K562 (cell line): ENCODE results near the gene UBR3. TPM values are rescaled to one million over a fixed set of nuclear protein-coding genes. Genes with fewer than 3 reads are reported as not detected.

Experiments used
- ATAC-seq: fragments of 200-7000 bp; cut with Tn5 transposase; 3 replicates; pipeline ENCODE4 v1.9.1; 2020; ENCODE audit warnings: moderate library complexity
- BruUV-seq: library from RNA; stranded (reverse); fragments of 400-500 nt; replicated peaks from 2 replicates; lab custom pipeline; 2021; lab: Mats Ljungman, UMichigan
- CTCF ChIA-PET: fragments of 300-600 bp; formaldehyde crosslinking; extraction: SDS; loops from one replicate; lab custom pipeline; 2021; ENCODE audit warnings: low intra/inter-chr PET ratio; lab: Yijun Ruan, JAX
- POLR2A ChIA-PET: fragments of 300-600, 350-650 bp; sonication (Branson Sonifier 250); formaldehyde crosslinking; extraction: SDS; loops from one replicate; lab custom pipeline; 2021; ENCODE audit warnings: antibody characterized with exemption, inconsistent platforms; lab: Yijun Ruan, JAX
- DNase-seq, 4 experiments: peaks; one replicate each; pipeline versions ENCODE4 v3.0.0 to v3.0.0-alpha.2; 2011 to 2018; ENCODE audit warnings: low spot score in 3 of 4, mixed read lengths in 3 of 4; ENCODE audit errors: extremely low read depth in 1 of 4
- FAIRE-seq: peaks from 2 replicates; lab custom pipeline; 2011; peaks lifted over from hg19 to GRCh38; lab: Jason Lieb, UNC
- H2AFZ ChIP-seq: 2 replicates; pipeline ENCODE4 v1.6.0; 2011; ENCODE audit warnings: low read depth, low read length, control low read depth, inconsistent platforms
- H3K27ac ChIP-seq: fragments of 200-600 bp; 3 replicates; pipeline ENCODE4 v1.8.0; 2011; ENCODE audit warnings: low read depth, mild to moderate bottlenecking, control low read depth, inconsistent platforms, low read length, moderate library complexity, mixed read lengths; ENCODE audit errors: extremely low read depth
- H3K27me3 ChIP-seq, 2 experiments: fragments of 300-600 bp in 1 of 2; 2 replicates in 1 of 2; 3 replicates in 1 of 2; pipeline versions ENCODE4 v1.6.0 to v1.8.0; 2011; ENCODE audit warnings: inconsistent platforms in 2 of 2, low read length in 2 of 2, mild to moderate bottlenecking in 1 of 2, mixed read lengths in 1 of 2, moderate library complexity in 1 of 2; ENCODE audit not compliant: control insufficient read depth in 2 of 2, insufficient read depth in 2 of 2
- H3K36me3 ChIP-seq: fragments of 300-600 bp; 3 replicates; pipeline ENCODE4 v1.8.0; 2011; ENCODE audit warnings: mild to moderate bottlenecking, low read length, inconsistent platforms; ENCODE audit not compliant: control insufficient read depth, insufficient read depth
- H3K4me1 ChIP-seq, 2 experiments: fragments of 200-600 bp in 1 of 2; replicated peaks in 1 of 2; 2 replicates in 1 of 2; 3 replicates in 1 of 2; pipeline versions ENCODE4 v1.5.1 to v1.8.0; 2011; ENCODE audit warnings: inconsistent platforms in 2 of 2, low read length in 2 of 2, mild to moderate bottlenecking in 1 of 2, mixed read lengths in 1 of 2, moderate library complexity in 1 of 2; ENCODE audit not compliant: control insufficient read depth in 2 of 2, insufficient read depth in 2 of 2
- H3K4me2 ChIP-seq: 2 replicates; pipeline ENCODE4 v1.6.1; 2011; ENCODE audit warnings: low read length, control low read depth, inconsistent platforms, mixed read lengths; ENCODE audit not compliant: insufficient read depth
- H3K4me3 ChIP-seq: fragments of 200-600 bp; sonication (generic), shearing (Covaris generic); 2 replicates; pipeline ENCODE4 v1.5.1; 2016; ENCODE audit warnings: control low read depth, inconsistent platforms
- H3K79me2 ChIP-seq: fragments of 200-600 bp; 3 replicates; pipeline ENCODE4 v1.8.0; 2011; ENCODE audit warnings: low read length, inconsistent platforms; ENCODE audit not compliant: control insufficient read depth, insufficient read depth
- H3K9ac ChIP-seq, 2 experiments: 2 replicates each; pipeline versions ENCODE4 v1.6.0 to v1.6.1; 2011; ENCODE audit warnings: low read depth in 2 of 2, low read length in 2 of 2, control low read depth in 1 of 2, inconsistent platforms in 1 of 2, mild to moderate bottlenecking in 1 of 2, mixed read lengths in 1 of 2; ENCODE audit not compliant: insufficient read depth in 1 of 2
- H3K9me1 ChIP-seq: one replicate; pipeline ENCODE4 v1.6.0; 2011; ENCODE audit warnings: inconsistent platforms, mild to moderate bottlenecking, low read length, moderate library complexity; ENCODE audit not compliant: control insufficient read depth, insufficient read depth
- H3K9me3 ChIP-seq: replicated peaks from 2 replicates; pipeline ENCODE4 v1.5.1; 2011; ENCODE audit warnings: low read depth, low read length, inconsistent platforms; ENCODE audit not compliant: control insufficient read depth, insufficient read depth
- H4K20me1 ChIP-seq: replicated peaks from 2 replicates; pipeline ENCODE4 v1.6.1; 2011; ENCODE audit warnings: low read length, inconsistent platforms, mixed read lengths; ENCODE audit not compliant: control insufficient read depth, insufficient read depth
- CREB3 ChIP-seq: fragments of 450-650 bp; conservative IDR thresholded peaks from 2 replicates; pipeline ENCODE4 v1.6.1; 2016; ENCODE audit warnings: missing genetic modification characterization, low read depth, mild to moderate bottlenecking, missing compliant biosample characterization, moderate library complexity
- GATA2 ChIP-seq: sonication (generic); formaldehyde crosslinking; IDR thresholded peaks from 2 replicates; pipeline ENCODE4 v1.4.0; 2020; ENCODE audit warnings: mild to moderate bottlenecking, missing genetic modification reagents
- RAD21 ChIP-seq, 2 experiments: fragments of 250-450 bp in 1 of 2; fragments of 450-650 bp in 1 of 2; sonication (Bioruptor Pico) in 1 of 2; formaldehyde crosslinking in 1 of 2; IDR thresholded peaks in 1 of 2; conservative IDR thresholded peaks in 1 of 2; 2 replicates each; pipeline versions ENCODE4 v1.4.0 to v1.8.0; 2020 to 2022; ENCODE audit warnings: mild to moderate bottlenecking in 2 of 2, moderate library complexity in 1 of 2
- REST ChIP-seq, 2 experiments: fragments of 450-650 bp; formaldehyde crosslinking in 1 of 2; IDR thresholded peaks; 2 replicates each; pipeline versions ENCODE4 v1.4.0 to v1.6.1; 2014 to 2020; ENCODE audit warnings: mild to moderate bottlenecking in 2 of 2, borderline replicate concordance in 1 of 2, low read depth in 1 of 2
- WGBS: fragments of 100-300 bp; shearing (Covaris generic); methylation state at CpG from one replicate; pipeline ENCODE4 v1.1.6; 2016; ENCODE audit warnings: low coverage, mixed read lengths; ENCODE audit not compliant: insufficient coverage; ENCODE audit errors: missing lambda C conversion rate; 5-methylcytosine and 5-hydroxymethylcytosine counted together
- in situ Hi-C: fragments of 300-500 bp; cut with MboI; formaldehyde crosslinking; loops from 4 replicates; pipeline ENCODE4 v1.15.0; 2018; ENCODE audit warnings: inconsistent platforms, mixed read lengths
- intact Hi-C: fragments of 100-400 bp; cut with micrococcal nuclease; formaldehyde crosslinking; loops from 2 replicates; pipeline ENCODE4 v1.14.2; 2022
- polyA plus RNA-seq, 8 experiments: library from polyadenylated mRNA; depleted of rRNA in 4 of 8; stranded (reverse) in 5 of 8; unstranded in 3 of 8; fragments of >200 nt; fragmentation: Nextera tagmentation in 2 of 8; fragmentation: Illumina TruSeq in 1 of 8; extraction: Ambion mirVana in 2 of 8; extraction: Trizol in 1 of 8; gene quantifications; 2 replicates each; pipeline versions ENCODE4 v1.2.1 to v1.2.3, GENCODE V29; 2011 to 2014; ENCODE audit warnings: inconsistent platforms in 1 of 8, missing spikeins in 1 of 8
- total RNA-seq, 7 experiments: library from RNA; depleted of rRNA in 6 of 7; stranded (reverse); fragments of >200 nt in 6 of 7; fragmentation: Illumina TruSeq in 2 of 7; extraction: Trizol in 2 of 7; gene quantifications; 2 replicates each; pipeline versions ENCODE4 v1.2.1 to v1.2.3, GENCODE V29; 2011 to 2021; ENCODE audit warnings: low replicate concordance in 1 of 7
- TF ChIP-seq, protein P1 (sequence below): fragments of 450-650 bp; IDR thresholded peaks from 2 replicates; pipeline ENCODE4 v1.6.1; 2017; ENCODE audit warnings: mild to moderate bottlenecking, moderate library complexity

UBR3 gene
- total and polyA plus RNA-seq, 9 of the 15 experiments (the other 6 are each of a cell fraction or from before 2014, with no cell fraction given), result 14.4 to 63.5 (median 40.4) TPM

DNA sequence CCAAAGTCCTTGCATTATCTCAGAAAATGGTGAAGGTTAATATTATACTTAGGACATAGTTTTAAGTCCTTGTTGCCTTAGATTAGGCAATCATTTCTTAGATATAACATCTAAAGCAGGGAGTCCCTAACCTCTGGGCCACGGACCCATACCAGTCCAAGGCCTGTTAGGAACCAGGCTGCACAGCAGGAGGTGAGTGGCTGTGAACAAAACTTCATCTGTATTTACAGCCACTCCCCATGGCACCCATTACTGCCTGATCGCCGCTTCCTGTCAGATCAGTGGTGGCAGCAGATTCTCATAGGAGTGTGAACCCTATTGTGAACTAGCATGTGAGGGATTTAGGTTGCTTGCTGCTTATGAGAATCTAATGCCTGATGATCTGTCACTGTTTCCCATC, 264.2 kb downstream of the UBR3 start:
- ChIA-PET POLR2A (no interaction called here), CTCF (no interaction called here)

More for the DNA sequence above, 264.2 kb downstream of the UBR3 start:
- TF ChIP-seq CREB3 (tag), result no peak
- 0 out of 2 replicates have a peak, but pooled peaks have one; percentile 9 for TF ChIP-seq REST (IDR thresholded peaks at IDR 0.05; ENCODE audit: borderline replicate concordance)
- TF ChIP-seq REST (CRISPR knock-in tag; IDR thresholded peaks at IDR 0.05; ENCODE audit: low read depth), result no peak
- TF ChIP-seq GATA2 (CRISPR knock-in tag), result no peak
- TF ChIP-seq RAD21 (CRISPR knock-in tag; conservative IDR thresholded peaks at IDR 0.05 in 1 of 2, IDR thresholded peaks at IDR 0.05 in 1 of 2), result peak in 1 of 2 experiments; percentile 44; a peak in 1 of 4 replicates
- TF ChIP-seq, protein P1, sequence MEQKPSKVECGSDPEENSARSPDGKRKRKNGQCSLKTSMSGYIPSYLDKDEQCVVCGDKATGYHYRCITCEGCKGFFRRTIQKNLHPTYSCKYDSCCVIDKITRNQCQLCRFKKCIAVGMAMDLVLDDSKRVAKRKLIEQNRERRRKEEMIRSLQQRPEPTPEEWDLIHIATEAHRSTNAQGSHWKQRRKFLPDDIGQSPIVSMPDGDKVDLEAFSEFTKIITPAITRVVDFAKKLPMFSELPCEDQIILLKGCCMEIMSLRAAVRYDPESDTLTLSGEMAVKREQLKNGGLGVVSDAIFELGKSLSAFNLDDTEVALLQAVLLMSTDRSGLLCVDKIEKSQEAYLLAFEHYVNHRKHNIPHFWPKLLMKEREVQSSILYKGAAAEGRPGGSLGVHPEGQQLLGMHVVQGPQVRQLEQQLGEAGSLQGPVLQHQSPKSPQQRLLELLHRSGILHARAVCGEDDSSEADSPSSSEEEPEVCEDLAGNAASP, result no peak
- in situ Hi-C loops (no loop called here), intact Hi-C loops (no loop called here)
- 95% methylated on average over 3 of the region's 3 CpGs for WGBS
- ATAC-seq, result no peak
- no peak for FAIRE-seq
- no peaks in the 10 kb centered on the region for H3K79me2 ChIP-seq
- no peaks in the 10 kb centered on the region for H3K27me3 ChIP-seq
- H3K4me1 ChIP-seq, result no peaks in the 10 kb centered on the region; a peak in 1 of 5 replicates
- no peaks in the 10 kb centered on the region for H4K20me1 ChIP-seq
- no peak overlapping the region for H3K27ac ChIP-seq
- no peaks in the 10 kb centered on the region for H3K36me3 ChIP-seq
- H3K9me3 ChIP-seq, result no peaks in the 10 kb centered on the region
- no peak overlapping the region for H2AFZ ChIP-seq
- no peak overlapping the region for H3K4me3 ChIP-seq
- no peak overlapping the region for H3K4me2 ChIP-seq
- no peak overlapping the region for H3K9ac ChIP-seq
- H3K9me1 ChIP-seq, result no peaks in the 10 kb centered on the region
- no peak for DNase-seq
- no TSS peak for BruUV-seq
